Neural cell (in vitro differentiated cells): Measurements from ENCODE around the gene GABRB2.

Experiments used
- CTCF ChIP-seq: fragments of 450-650 bp; IDR thresholded peaks from 2 replicates; pipeline ENCODE4 v1.5.1; 2014; ENCODE audit warnings: antibody characterized with exemption, mild to moderate bottlenecking, moderate library complexity; ENCODE audit not compliant: poor library complexity, severe bottlenecking
- EP300 ChIP-seq: fragments of 450-650 bp; conservative IDR thresholded peaks from 2 replicates; pipeline ENCODE4 v1.6.1; 2014; ENCODE audit warnings: antibody characterized with exemption, mild to moderate bottlenecking, moderate library complexity; ENCODE audit not compliant: poor library complexity, severe bottlenecking
- EZH2 ChIP-seq: fragments of 200-600, 300-800 bp; shearing (Covaris generic), sonication (generic); IDR thresholded peaks from 2 replicates; pipeline ENCODE4 v1.6.1; 2014; ENCODE audit warnings: antibody characterized with exemption, low read length, borderline replicate concordance, mild to moderate bottlenecking; ENCODE audit not compliant: insufficient read depth, poor library complexity, severe bottlenecking
- MXI1 ChIP-seq: fragments of 450-650 bp; conservative IDR thresholded peaks from 2 replicates; pipeline ENCODE4 v1.6.1; 2014; ENCODE audit warnings: antibody characterized with exemption, mild to moderate bottlenecking; ENCODE audit not compliant: poor library complexity, severe bottlenecking
- POLR2AphosphoS5 ChIP-seq: IDR thresholded peaks from 2 replicates; pipeline ENCODE4 v1.6.1; 2012
- RAD21 ChIP-seq: fragments of 450-650 bp; conservative IDR thresholded peaks from 2 replicates; pipeline ENCODE4 v1.6.1; 2014; ENCODE audit warnings: antibody characterized with exemption, mild to moderate bottlenecking, moderate library complexity
- REST ChIP-seq: IDR thresholded peaks from 2 replicates; pipeline ENCODE4 v1.6.1; 2012; ENCODE audit warnings: borderline replicate concordance
- SMC3 ChIP-seq: fragments of 450-650 bp; conservative IDR thresholded peaks from 2 replicates; pipeline ENCODE4 v1.6.1; 2014; ENCODE audit warnings: antibody characterized with exemption, mild to moderate bottlenecking, moderate library complexity; ENCODE audit not compliant: poor library complexity

- TF ChIP-seq POLR2AphosphoS5 (no peak), CTCF (no peak), EP300 (no peak), SMC3 (no peak), EZH2 (no peak), REST (no peak), RAD21 (no peak), MXI1 (no peak)
These were observed 263.2 kb downstream of the GABRB2 start for GRCh38 chr5:161283296-161283695.
